Midbrain (tissue), 1 donor: ENCODE measurements around the gene GAPT.
"Not testable (repeated sequence)": the region's sequence is repeated elsewhere in the genome, so short reads cannot be mapped to it uniquely, and the experiment has no call there.

Experiments used
- DNase-seq: peaks from one replicate; lab custom pipeline; 2025; lab: John Stamatoyannopoulos, UW

The GAPT gene

GRCh38 chr5:58504766-58505165 lies 13.5 kb downstream of the GAPT start:
- DNase-seq: no peak

GRCh38 chr5:58505502-58505901 lies 14.3 kb downstream of the GAPT start:
- no peak for DNase-seq

- no peak for DNase-seq
Measured at GRCh38 chr5:58505971-58506640, 14.9 kb downstream of the GAPT start.

DNA sequence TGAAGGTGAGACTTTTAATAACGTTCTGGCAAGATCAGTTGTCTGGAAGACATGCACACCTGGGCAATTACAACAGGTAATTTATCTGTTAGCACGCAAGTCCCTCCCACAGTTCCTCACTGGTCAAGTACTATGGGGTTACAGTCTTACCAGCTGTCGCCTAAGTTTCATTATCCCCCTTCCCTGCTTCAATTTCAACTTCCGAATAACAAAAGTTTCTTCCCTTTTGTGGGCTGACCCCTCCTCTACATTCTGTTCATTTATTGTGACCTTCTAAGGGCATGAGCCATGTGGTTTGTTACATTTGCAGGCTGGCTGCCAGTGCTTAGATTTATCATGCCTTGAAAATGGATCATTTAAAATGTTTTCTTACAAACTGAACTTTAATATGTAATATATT lies 16.5 kb downstream of the GAPT start:
- no peak for DNase-seq

DNA sequence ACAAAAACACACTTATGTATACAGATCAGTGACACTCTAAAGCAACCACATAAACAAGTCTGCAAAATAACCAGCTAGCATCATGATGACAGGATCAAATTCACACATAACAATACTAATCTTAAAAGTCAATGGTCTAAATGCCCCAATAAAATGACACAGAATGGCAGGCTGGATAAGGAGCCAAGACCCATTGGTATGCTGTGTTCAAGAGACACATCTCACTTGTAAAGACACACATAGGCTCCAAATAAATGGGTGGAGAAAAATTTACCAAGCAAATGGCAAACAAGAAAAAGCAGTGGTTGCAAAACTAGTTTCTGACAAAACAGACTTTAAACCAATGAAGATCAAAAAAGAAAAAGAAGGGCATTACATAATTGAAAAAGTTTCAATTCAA lies 26.0 kb downstream of the GAPT start:
- no peak for DNase-seq

DNA sequence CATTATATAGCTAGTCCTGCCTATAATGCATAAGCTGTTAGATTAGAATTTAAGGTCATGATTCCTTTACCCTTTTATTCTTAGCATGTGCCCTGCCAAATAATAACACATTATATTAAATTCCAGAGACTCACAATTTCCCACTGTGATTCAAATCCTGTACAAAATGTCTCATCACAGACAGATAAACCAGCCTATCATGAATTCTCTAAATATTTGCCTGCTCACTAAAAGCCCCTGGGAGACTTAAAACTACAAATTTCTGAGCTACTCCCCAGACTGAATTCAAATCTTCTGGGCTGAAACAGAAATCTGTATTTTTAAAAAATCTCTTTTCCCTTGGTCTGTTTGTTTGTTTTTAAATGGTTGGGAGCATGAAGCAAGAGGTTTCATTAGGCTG lies 32.7 kb downstream of the GAPT start:
- DNase-seq: no peak

DNA sequence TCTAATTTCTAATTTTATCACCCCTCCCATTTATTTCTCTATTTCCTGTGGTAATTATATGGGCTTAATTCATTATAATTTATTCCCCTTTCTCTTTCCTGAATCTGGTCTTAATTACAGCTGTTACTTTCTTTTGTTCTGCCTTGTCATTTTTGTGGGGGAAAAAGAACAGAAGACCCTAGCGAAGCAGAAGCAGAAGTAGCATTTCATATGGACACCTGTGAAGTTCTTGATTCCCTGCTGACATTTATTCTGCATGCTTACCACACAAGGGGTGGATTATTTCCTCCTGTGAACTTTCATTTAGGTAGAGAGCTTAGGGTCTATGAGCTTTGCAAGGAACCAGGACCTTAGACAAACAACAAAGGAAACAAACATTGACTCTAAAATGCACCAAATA lies 33.3 kb downstream of the GAPT start:
- DNase-seq: no peak

- DNase-seq: no peak
Measured at GRCh38 chr5:58530942-58531490, 39.8 kb downstream of the GAPT start.

GRCh38 chr5:58541935-58542334 lies 50.7 kb downstream of the GAPT start:
- DNase-seq: not testable (repeated sequence)

DNA sequence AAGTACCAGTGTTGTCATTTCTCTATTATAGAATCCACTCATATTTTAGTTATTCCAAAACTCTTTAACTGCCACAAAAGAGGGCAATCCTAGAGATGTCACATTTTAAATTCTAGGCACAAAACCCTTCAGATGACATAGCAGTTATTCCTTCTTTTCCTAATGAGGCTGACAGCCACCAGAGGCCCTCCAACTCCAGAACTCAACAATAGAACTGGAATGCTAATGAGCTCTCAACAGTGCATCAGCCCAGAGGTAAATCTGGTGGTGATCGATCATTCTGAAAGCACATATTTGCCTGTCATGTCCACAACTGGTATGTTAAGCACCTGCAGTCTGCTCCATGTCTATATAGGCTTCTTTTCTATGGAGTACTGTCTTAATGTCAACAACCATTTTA lies 51.5 kb downstream of the GAPT start:
- DNase-seq: no peak

DNA sequence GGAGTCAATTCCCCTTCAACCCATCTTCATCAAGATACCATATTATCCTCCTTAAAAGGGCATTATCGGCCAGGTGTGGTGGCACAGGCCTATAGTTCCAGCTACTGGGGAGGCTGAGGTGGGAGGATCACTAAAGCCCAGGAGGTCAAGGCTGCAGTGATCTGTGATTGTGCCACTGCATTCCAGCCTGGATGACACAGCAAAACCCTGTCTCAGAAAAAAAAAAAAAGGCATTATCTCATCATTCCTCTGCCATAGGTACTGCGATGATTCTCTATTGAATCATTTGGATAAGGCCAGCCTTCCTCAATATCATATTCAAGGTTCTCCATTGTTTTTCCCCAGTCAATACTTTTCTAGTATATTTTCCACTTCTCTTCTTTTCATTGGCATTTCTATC lies 52.5 kb downstream of the GAPT start:
- no peak for DNase-seq

DNA sequence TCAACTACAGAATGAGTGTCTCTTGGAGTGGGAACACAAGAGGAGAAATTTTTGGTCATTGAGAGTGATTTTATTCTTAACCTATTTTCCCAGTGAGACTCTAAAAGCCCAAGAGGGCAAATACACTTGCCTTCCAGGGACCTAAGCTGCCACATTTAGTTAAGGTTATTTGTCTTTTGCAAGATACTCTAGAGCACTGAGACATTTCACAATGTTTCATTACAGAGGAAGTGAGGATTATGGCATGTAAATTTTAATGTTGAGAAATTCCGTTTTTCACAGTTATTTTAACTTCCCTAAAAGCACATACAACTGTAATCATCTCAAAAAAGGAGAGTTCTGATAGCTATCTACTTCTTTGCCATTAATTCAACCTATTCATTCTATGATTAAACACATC lies 53.0 kb downstream of the GAPT start:
- DNase-seq: no peak

GRCh38 chr5:58544926-58545325 lies 53.7 kb downstream of the GAPT start:
- no peak for DNase-seq

DNA sequence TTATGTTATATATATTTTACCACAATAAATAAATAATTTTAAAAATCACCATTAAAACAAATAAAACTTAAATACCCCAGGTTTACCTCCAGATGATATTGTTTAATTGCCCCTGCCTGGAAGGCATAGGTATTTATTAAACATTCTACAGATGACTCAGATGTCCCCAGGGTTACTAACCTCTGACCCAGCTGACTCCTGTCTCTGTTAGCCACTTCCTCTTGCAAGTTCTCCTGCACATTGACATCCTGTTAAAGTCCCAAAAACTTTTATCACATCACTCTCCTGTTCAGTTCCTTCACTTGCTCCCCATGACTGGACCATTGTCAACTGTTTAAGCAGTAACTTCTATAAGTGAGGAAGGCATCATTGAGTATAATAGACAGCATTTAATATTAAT lies 54.7 kb downstream of the GAPT start:
- DNase-seq: no peak
